ENCODE data around the gene GBX1.

GRCh38 chr7:151148319-151149259 lies 18.9 kb downstream of the GBX1 start:
- TF ChIP-seq CTCF (IDR thresholded peaks at IDR 0.05) (no peak), POLR2A (IDR thresholded peaks at IDR 0.05) (no peak)

All from adrenal gland (tissue), 5 donors.